SIG-M5 treated with dmso at 0.1 percent for 504 hours (cell line): Measurements from ENCODE around the gene CKM.
"Not testable (repeated sequence)": the region's sequence is repeated elsewhere in the genome, so short reads cannot be mapped to it uniquely, and the experiment has no call there.

Experiments used
- DNase-seq: peaks from one replicate; lab custom pipeline; 2025; ENCODE audit not compliant: unreplicated experiment; lab: John Stamatoyannopoulos, UW

The CKM gene

DNA sequence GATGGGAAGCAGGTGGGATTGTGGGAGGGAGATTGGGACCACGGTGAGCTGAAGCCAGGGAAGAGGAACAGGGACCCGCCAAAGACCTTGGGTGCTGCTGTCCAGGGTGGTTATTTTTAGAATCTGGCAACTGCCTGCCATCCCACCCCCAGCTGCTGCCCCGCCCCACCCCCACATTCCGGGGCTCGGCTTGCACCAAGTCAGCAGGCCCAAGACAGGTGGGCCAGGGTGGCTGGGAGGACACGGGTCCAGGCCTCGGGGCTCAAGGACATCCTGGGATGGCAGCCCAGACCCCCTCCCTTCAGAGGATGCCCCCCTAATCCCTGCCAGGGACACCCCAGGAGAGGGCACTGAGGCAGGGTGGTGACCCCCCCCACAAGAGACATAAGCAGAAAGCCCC lies 827 bp downstream of the CKM start:
- DNase-seq: no peak

DNA sequence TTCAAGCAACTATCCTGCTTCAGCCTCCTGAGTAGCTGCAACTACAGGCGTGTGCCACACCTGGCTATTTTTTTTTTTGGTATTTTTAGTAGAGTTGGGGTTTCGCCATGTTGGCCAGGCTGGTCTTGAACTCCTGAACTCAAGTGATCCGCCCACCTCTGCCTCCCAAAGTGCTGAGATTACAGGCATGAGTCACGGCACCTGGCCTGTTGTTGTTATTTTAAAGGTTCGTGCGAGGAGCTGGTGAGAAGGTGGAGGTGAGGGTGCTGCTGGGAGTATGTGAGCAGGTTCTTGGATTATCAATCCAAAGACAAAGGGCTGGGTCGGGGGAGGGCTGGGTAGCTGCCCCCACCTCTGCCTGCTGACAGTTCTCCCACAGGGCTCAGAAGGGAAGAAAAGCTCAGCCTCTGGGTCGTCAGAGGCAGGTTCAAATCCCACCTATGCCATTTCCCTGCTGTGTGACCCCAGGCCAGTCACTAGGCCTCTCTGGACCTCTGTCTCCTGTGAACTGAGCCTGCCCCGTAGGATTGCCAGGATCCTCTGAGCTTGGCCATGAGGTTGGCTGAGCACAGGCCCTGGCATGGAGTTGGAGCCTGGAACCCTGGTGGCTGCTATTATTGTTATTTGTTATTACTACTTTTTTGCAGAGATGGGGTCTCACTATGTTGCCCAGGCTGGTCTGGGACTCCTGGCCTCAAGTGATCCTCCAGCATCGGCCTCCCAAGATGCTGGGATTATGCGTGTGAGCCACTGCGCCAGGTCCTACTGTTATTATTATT lies 1.5 kb downstream of the CKM start:
- no peak for DNase-seq

DNA sequence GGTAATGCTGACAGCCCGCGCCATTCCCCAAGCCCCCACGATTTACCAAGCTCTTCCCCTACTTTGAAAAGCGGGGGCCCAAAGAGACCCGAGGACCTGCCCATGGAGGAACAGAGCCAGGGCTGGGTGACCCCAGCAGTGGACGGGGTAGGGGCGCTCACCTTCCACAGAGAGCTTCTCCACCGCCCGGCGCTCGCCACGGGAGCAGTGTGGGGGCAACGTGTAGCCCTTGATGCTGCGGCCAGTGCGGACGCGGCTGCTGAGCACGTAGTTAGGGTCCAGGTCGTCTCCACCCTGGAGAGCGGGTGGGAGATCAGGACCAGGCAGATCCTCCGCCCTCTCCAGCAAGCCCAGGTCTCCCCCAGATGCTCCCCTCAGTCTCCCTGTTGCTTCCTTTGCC lies 7.4 kb downstream of the CKM start:
- DNase-seq: no peak

- no peak for DNase-seq
Measured at GRCh38 chr19:45314708-45315245, 7.9 kb downstream of the CKM start.

DNA sequence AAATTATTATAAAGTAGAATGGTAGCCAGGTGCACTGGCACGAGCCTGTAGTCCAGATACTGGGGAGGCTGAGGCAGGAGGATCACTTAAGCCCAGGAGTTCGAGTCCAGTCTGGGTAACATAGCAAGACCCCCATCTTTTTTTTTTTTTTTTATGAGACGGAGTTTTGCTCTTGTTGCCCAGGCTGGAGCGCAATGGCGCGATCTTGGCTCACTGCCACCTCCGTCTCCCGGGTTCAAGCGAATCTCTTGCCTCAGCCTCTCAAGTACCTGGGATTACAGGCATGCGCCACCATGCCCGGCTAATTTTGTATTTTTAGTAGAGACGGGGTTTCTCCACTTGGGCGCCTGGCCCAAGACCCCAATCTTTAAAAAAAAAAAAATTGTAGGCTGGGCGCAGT lies 10.4 kb downstream of the CKM start:
- DNase-seq: not testable (repeated sequence)

GRCh38 chr19:45311621-45312020 lies 11.1 kb downstream of the CKM start:
- DNase-seq: no peak

DNA sequence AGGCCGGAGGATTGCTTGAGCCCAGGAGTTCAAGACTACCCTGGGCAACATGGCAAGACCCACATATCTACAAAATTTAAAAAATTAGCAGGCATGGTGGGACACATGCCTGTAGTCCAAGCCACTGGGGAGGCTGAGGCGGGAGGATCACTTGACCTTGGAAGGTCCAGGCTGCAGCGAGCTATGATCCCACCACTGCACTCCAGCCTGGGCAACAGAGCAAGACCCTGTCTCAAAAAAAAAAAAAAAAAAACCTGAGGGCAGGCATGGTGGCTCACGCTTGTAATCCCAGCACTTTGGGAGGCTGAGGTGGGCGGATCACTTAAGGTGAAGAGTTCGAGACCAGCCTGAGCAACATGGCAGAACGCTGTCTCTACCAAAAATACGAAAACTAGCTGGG lies 13.4 kb downstream of the CKM start:
- DNase-seq: not testable (repeated sequence)

DNA sequence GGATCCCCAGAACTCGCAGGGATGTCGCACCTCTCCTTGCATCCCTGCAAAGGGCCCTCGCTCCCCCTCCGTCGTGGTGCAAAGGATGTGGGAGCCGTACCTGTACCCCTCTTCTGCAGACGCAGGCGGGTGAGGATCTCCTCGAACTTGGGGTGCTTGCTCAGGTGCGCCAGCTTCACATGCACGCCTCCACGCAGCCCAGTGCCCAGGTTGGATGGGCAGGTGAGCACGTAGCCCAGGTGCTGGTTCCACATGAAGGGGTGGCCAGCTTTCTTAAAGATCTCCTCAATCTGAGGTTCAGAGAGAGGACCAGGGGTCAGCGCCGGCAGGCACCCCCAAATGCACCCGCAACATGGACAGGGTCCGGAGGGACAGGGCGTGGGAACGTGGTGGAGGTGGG lies 15.3 kb downstream of the CKM start:
- no peak for DNase-seq

DNA sequence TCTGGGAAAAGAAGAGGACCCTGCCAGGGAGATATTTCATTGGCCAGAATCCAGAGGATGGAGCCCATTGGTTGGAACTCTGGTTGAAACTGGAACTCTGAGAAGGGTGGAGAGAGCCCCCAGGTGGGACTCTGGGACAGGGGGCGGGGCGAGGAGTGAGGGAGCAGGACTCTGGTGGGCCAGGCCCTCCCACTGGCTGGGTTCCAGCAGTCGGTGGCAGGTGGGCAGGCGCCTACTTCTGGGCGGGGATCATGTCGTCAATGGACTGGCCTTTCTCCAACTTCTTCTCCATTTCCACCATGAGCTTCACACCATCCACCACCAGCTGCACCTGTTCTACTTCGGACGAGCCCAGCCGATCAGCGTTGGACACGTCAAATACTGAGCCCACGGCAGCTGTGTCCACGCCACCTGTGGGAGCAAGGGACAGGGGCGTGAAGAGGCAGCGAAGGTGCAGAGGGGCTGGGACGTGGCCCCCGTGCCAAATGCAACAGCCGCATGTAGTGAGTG lies 16.1 kb downstream of the CKM start:
- DNase-seq: no peak

GRCh38 chr19:45306040-45306439 lies 16.6 kb downstream of the CKM start:
- no peak for DNase-seq

DNA sequence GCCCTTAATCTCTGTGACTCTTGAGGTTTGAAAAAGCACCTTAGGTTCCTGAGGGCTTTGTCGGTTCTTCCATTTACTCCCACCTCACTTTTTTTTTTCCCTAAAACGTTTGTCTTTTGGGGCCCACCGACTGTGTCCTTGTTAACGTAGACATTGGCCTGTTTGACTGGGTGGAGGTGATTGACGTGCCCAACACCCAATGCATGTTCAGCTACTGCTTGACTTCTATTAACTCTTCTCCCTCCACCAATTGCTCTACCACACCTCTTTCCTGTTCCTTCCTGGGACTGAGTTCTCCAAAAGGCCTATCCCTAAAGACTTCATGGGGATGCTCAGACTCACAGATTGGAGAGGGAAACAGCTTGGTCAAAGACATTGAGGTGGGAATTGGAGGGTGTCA lies 17.3 kb downstream of the CKM start:
- no peak for DNase-seq

GRCh38 chr19:45305007-45305406 lies 17.7 kb downstream of the CKM start:
- no peak for DNase-seq

DNA sequence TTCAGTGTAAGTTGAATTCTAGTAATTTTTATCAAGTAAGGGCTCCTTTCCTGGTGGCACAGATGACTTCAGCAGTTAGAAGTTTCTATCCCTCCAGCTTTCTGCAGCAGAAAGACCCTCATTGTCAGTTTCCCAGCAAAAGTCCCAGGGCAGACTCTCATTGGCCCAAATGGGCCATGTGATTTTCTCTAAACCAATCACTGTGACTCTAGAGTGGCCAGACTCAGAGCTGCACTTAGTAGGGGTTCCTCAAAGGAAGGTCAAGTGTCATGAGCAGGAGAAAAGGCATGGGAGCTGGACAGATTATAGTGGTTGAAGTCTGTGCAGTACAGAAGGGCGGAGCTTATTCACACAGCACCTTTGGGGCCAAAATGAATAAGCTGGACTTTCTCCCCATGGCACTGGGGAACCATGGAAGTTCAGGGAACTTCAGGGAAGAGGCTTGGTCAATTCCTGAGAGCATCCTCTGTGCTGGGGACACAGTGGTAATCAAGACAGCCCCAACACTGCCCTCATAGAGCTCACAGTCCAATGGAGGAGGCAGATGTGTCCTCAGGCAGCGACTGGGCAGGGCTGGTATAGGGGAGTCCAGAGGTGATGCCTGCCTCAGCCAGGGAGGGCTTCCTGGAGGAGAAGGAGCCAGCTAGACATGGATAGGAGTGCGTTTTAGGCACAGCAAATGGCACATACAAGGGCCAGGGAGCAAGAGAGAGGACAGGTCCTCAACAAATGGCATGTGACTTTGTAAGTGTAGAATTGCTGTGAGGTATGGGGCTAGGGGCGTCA lies 18.3 kb downstream of the CKM start:
- DNase-seq: no peak

GRCh38 chr19:45303269-45304060 lies 19.2 kb downstream of the CKM start:
- DNase-seq: no peak

- no peak for DNase-seq
Measured at GRCh38 chr19:45302416-45302815, 20.3 kb downstream of the CKM start.

DNA sequence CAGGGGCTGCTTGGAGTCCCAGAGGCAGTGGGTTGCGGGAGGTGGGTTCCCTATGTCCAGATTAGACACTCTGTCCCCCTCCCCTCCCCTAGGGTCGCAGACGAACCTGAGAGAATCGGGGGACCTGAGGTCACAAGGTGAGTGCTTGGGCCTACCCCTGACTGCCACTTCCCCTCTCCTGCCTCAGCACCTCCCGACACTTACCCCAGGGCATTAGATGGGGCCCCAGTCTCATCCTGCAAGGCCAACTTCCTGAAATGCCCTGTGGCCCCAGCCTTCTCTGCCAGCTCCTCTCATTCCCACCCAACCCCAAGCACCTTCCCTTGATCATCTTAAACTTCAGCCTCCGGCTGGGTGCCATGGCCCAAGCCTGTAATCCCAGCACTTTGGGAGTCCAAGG lies 23.0 kb downstream of the CKM start:
- no peak for DNase-seq

DNA sequence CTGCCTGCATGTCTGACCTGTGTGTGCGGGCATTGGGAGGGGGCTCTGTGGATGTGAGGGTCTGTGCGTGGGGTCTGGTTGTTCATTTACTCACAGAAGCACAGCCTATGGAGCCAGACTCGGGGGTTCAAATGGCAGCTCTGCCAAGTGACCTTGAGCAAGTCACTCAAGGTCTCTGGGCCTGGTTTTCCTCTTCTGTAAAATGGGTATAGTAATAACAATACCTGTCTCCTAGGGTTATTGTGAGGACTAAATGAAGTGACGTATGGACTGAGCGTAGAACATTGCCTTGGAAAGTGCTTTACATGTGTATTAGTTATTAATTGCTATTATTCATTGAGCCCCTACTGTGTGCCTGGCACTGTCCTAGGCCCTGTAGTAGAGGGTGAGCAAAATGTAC lies 24.4 kb downstream of the CKM start:
- no peak for DNase-seq

GRCh38 chr19:45297674-45298073 lies 25.0 kb downstream of the CKM start:
- DNase-seq: no peak

- DNase-seq: peak; percentile 74
Measured at GRCh38 chr19:45296355-45296754, 26.3 kb downstream of the CKM start.

DNA sequence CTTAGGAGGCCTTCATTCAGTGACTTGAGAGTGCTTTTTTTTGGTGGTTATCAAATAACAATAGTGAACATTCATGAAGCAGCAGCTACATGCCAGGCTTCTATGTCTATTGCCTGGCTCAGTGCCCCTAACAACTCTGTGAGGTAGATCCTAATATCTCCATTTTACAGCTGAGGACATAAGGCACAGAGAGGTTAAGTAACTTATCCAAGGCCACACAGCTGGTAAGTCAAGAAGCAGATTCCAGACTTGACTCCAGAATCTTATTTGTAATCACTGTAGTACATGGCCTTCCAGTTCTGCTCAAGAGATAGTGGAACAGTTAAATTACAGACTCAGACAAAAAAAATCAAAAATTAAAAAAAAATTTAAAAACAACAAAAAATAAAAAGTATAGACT lies 26.8 kb downstream of the CKM start:
- no peak for DNase-seq

GRCh38 chr19:45294291-45295029 lies 28.2 kb downstream of the CKM start:
- DNase-seq: no peak
